HG03469 (cell line): ENCODE data around the gene MBOAT2.
"Not testable (repeated sequence)": the region's sequence is repeated elsewhere in the genome, so short reads cannot be mapped to it uniquely, and the experiment has no call there.

ENCODE experiments used
- ATAC-seq: cut with Tn5 transposase; IDR thresholded peaks from one replicate; pipeline ENCODE4 v1.9.1; 2021; ENCODE audit warnings: mild to moderate bottlenecking, moderate library complexity, moderate number of reproducible peaks; ENCODE audit not compliant: unreplicated experiment

The MBOAT2 gene

DNA sequence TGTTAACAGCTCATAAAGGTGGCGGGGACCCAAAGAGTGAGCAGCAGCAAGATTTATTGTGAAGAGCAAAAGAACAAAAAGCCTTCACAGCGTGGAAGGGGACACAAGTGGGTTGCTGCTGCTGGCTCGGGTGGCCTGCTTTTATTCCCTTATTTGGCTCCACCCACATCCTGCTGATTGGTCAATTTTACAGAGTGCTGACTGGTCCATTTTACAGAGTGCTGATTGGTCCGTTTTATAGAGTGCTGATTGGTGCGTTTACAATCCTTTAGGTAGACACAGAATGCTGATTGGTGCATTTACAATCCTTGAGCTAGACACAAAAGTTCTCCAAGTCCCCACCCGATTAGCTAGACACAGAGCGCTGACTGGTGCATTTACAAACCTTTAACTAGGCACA, 100.7 kb downstream of the MBOAT2 start:
- not testable (repeated sequence) for ATAC-seq

DNA sequence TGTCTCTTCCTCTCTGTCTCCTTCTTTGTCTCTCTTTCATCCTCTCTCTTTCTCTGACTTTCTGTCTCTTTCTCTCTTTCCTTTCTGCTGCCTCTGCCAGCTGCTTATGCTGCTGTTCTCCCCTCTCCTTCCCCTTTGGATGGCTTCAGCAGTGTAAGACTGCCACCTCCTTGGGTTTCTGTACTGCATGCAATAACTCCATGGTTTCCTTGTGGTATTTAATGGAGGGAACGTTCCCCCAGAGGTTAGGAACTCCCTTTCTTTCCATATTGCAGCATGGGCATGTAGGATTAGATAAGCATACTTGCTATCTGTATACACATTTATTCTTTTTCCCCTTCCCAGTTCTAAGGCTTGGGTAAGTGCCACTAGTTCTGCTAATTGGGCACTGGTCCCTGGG, 106.3 kb downstream of the MBOAT2 start:
- not testable (repeated sequence) for ATAC-seq

DNA sequence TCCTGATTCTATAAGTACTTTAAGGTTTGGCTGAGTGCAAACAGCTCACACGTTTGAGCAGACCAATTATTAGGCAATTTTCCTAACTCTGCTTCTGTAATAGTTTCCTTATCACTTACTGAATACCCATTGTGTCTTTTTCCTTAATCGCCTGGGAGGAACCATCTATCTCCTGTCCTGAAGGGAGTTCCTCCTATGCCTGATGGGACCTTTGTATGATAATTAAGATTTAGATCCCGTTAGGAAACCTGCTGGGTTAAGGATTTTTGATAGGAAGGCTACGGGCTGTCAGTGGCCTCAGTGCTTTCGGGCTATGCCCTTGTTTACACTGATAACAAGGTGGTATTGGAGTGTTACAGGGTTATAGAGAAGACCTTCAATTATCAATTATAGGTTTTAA, 106.8 kb downstream of the MBOAT2 start:
- not testable (repeated sequence) for ATAC-seq

DNA sequence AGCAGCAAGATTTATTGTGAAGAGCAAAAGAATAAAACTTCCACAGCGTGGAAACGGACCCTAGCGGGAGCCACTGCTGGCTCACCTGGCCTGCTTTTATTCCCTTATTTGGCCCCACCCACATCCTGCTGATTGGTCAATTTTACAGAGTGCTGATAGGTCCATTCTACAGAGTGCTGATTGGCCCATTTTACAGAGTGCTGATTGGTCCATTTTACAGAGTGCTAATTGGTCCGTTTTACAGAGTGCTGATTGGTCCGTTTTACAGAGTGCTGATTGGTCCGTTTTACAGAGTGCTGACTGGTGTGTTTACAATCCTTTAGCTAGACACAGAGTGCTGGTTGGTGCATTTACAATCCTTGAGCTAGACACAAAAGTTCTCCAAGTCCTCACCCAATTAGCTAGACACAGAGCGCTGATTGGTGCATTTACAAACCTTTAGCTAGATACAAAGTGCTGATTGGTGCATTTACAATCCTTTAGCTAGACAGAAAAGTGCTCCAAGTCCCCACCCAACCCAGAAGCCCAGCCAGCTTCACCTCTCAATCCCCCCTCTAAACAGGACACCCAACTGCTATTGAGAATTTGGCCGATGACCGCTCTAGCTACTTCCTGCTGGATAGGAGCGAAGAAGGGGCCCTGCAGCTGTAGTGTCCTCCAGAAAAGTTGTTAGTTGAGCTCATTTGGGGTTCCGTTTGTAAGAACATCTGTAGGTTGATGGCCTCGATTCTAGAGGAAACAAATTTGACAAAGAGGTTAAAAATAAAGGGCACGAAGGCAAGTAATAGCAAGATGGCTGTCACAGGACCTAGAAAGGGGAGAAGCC, 108.2 kb downstream of the MBOAT2 start:
- not testable (repeated sequence) for ATAC-seq

DNA sequence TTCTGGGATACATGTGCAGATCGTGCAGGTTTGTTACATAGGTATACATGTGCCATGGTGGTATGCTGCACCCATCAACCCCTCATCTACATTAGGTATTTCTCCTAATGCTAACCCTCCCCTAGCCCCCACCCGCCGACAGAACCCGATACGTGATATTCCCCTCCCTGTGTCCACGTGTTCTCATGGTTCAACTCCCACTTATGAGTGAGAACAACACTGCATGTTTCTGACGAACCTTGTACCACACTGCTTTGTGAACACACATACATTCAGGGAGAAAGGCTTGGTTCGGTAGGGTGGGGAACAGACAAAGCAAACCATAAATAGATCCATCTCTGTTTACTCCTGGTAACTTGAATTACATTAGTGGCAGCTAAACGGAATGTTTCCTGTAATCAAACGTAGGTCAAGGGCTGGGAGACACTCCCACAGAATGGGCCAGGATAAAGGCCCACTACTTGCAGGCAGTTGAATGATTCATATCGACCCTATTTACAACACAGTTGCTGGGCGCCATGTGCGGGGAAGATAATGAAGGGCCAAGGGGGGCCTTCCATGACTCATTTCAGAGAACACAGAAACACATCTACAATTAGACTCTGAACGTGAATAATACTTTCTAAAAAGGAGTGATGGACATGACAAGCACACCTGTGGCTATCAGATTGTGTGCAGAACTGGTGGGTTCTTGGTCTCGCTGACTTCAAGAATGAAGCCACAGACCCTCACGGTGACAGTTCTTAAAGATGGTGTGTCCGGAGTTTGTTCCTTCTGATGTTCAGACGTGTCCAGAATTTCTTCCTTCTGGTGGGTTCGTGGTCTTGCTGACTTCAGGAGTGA, 109.3 kb downstream of the MBOAT2 start:
- ATAC-seq, result no peak

DNA sequence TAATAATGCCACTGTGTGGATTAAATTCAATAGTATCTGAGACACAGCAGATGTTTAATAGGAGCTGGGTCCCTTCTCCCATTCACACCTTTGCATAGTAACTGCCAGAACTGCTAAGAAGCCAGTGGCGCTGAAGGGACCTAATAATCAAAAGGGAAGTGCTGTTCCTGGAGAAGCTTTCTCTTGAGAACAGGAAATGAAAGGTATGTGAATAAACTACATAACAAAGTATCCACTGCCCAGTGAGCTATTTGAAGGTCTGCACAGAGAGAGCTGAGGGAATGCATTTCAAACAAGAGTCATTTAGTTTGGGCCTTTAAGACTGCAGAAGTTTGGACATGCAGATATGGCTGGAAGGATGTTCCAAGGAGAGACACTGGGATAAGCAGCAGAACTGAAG, 110.0 kb downstream of the MBOAT2 start:
- ATAC-seq, result no peak

DNA sequence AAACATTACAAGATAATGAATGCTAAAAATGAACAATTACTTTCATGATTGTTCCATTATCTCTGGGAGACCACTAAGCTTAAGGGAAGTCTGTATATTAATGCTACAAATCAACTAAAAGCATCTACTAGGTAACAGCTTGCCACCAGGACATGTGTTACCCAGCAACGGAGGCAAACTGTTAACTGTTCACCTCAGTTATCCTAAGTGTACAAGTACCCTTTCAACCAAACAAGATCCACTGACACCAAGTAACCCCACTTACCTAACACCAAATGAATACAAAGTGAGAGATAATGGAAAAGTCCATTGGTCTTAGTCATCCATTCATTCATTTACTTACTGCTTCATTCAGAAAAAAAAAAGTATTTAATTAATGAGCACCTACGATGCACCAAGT, 111.4 kb downstream of the MBOAT2 start:
- ATAC-seq, result no peak

DNA sequence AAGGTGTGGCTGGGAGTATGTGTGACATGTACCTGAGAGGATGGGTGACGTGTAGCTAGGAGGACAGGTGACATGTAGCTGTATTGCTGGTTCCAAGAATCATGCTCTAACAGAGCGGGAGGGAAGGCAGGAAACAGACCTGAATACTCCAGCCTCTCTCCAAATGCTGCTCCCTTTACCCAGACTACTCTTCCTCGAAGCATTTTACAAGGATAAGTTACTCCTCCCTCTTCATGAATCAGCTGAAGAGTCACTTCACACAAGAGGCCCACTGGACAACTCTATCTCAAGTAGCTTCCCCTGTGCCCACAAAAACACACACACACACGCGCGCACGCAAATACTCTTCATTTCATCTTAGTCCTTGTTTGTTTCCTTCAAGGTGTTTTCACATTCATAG, 113.5 kb downstream of the MBOAT2 start:
- no peak for ATAC-seq

DNA sequence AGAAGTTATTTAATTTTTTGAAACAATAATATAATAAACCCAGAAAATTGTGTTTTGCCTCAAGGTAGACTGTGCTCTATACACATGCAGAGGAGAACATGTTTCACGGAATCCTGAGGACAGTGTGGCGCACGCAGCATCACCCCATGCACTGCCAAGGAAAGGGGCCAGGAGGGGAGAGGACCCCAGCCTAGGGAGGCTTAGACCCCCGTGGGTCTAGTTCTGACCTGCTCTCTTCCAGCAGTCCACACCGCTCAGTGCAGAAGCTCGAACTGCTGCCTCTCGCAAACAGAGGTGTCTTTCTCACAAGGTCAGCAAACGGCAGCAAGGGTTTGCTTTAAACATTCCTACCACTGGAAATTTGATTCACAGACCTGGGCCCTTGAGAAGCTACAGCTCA, 114.5 kb downstream of the MBOAT2 start:
- no peak for ATAC-seq

DNA sequence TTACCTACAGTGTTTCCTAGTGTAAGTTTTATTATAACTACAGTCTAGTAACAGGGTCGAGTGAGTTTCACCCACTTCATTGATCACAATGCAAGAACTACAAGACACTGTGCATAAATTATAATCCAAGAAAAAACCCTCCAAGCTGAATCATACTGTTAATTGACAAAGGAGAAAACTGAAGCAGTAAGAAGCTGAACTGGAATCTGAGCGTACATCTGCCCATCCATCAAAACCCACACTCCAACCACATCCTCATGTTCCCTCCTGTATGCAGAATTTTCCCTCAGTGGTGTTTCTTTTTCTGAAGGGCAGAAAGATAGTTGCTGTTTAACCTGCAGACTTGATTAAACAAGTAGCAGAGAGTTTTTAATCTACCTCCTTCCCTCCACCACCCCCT, 116.6 kb downstream of the MBOAT2 start:
- ATAC-seq, result no peak

DNA sequence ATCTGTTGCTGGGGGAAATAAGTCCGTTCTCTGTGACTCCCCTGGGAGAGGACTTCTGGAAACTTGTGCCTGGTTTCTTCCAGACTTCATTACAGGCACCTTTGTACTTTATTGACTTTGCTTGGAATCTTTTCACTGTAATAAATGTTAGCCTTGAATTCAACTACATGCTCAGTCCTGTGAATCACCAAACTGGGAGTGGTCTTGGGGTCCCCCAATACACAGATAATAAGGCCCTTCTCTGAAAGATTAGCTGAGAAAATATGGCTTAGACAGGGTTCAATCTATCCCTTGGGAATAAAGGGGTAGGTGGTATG, 117.3 kb downstream of the MBOAT2 start:
- ATAC-seq, result no peak

DNA sequence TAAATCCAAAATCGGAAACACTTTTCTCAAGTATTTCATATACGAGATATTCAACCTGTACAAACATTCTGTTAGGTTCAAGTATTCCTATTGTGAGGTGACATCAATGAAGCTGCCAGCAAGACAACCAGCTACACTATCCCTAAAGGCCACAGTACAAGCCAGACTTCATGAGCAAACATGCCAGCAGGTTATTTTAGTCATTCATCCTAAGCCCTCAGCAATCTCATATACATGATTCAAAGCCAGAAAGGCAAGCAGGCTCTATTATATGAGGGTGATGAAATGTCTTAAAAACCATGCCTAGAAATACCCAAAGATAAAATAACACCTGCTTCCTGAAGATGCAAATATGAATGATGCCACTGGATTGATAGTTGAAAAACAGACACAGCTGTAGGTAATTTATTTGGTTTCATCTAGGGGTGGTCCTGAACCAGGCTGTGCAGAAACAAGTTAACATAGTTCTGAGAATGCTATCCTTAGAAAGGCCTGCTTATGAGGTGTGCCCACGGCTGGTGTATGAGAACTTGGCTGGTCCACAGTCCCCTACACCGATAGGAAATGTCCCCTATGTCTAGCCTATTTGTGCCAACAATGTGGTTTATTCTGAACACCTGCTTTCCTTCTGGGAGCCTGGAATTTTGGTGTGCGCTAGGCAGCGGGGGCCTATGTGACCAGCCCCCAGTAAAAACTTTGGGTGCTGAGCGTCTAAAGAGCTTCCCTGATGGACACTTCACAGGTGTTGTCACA, 117.9 kb downstream of the MBOAT2 start:
- no peak for ATAC-seq

DNA sequence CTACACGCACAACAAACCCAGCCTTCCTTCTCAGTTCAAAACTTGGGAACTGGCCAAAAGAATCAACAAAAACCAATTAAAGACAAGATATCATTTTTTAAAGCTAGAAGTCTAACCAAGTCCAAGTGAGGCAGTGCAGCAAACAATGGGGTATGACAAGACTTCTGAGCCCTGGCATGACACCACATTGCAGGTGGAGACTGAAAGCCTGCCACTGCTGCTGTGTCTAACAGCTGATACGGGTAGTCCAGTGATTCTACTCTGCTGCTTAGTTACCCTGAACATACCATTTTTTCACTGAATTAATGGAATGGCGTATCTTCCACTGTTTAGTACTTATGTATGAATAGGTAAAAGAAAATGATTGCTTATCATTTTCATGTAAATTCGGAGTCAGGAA, 118.7 kb downstream of the MBOAT2 start:
- no peak for ATAC-seq

DNA sequence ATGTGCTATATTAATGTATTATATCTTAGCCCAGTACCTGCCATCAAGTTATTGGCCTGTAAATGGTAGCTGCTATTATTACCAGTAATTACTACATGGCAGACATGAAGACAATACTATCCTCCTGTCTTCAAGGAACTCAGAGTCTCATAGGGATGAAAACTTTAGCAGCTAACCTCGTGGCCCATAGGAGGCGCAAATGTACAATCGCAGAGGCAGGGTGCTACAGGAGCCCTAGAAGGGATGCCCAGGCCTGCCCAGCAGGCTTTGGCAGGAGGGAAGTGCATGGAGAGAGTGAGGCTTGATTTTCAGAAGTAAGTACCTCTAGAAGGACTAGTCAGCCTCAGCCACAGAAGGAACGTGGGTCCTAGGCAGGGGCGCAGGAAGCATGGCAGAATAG, 121.4 kb downstream of the MBOAT2 start:
- ATAC-seq, result no peak

DNA sequence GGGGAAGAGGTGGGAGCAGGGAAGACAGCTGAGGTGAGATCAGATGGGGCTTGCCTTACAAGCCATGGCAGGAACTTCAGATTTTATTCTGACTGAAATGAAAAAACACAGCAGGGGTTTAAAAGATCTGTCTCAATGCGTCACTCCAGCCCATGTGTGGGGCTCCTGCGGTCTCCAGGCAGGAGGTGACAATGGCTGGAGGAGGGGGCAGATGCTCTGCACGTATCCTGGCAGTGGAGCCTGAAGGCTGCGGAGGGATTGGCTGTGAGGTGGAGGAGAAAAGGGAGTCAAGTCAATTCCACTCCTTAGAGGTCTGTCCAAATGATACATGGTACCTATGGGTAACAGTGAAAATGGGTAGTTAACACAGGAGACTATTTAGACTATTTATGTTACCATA, 125.6 kb downstream of the MBOAT2 start:
- no peak for ATAC-seq

DNA sequence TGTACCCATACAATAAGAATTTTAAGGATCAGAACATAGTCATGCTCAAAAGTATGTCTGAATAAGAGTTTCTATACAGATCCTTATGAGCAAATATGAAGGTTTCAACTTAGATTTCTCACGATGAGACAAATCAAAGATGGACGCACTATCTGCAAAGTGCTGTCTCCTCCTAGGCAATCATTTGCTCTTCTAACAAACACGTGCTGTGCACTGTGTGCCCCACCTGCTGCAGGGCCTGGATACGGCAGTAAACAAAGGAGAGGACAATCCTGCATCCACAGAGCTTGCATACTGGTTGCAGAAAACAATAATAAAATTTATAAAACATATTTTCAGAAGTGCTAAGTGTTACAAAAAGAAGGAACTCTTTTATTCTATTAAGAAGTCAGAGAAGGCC, 126.2 kb downstream of the MBOAT2 start:
- ATAC-seq, result no peak

DNA sequence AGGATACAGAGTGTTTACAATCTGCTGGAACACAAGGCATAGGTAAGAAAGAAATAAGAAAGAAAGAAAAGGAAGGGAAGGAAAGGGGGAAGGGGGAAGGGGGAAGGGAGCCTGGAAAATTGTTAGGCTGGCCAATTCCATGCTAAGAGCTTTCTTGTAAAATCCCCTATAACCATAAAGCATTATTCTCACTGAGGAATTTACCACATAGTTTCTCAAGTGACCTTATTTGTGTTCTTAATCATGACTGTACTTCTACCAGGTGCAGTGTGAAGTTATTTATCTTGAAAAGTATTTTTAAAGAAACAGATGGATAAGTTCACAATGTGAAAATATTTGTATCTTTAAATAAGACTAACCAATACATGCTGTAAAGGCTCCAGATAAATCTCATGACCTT, 126.9 kb downstream of the MBOAT2 start:
- ATAC-seq, result no peak

DNA sequence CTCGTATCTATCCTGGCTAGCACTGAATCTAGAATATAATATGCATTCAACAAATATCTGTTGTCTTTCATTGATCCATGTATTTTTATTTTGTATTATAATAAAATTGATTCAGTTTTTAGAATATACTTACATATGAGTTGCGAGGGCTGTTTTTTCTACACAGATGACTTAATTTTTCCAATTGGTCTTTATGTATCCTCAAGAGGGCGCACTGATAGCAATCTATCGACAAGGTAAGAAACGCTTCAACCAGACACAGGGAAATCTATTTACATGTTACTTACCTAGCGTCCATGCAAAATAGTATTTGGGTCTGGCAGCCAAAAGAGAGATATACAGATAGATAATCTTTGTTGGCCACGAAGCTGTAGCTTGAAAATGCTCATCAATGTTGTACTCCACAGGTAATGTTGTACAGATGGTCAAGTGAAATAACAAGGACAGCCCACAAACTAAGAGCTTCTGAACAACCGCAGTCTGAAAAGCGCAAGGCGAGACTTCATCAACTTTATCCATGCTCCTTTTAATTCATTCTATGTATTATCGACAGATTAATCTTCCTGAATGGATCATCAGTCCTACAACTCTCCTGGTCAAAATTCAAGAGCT, 130.6 kb downstream of the MBOAT2 start:
- no peak for ATAC-seq

DNA sequence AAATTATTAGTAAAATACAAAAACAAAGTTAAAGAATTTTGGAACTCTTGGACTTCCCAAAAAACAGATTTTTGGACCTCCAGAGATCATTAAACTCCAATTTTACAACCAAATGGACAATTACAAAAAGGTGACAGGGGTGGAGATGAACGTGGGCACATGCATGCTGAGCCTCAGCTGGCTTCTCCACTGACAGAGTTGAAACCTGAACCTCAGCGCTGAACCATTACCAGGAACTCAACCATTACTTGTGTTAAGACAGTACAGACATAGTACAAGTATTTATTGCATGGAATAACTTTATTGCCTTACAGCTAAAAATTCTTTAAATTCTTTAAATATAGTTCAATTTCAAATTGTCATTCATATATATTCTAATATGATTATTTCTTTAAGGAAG, 133.0 kb downstream of the MBOAT2 start:
- ATAC-seq, result no peak

DNA sequence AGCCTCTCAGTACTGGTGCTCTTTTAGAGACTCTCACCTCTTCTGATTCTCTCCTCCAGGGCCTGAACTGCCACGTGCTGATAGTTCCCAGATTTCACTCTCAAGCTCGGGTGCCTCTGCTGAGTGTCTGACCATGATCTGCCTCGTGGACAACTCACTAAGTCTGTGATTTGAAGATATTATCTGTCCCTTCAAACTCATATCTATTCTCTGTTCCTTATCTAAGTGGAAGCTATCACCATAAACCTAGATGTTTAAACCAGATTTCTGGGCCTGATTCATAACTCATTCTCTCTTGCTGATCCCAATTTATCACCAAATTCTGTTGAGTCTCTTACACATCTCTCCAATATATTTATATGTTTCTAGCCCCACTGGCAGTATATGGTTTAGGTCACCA, 136.1 kb downstream of the MBOAT2 start:
- no peak for ATAC-seq

DNA sequence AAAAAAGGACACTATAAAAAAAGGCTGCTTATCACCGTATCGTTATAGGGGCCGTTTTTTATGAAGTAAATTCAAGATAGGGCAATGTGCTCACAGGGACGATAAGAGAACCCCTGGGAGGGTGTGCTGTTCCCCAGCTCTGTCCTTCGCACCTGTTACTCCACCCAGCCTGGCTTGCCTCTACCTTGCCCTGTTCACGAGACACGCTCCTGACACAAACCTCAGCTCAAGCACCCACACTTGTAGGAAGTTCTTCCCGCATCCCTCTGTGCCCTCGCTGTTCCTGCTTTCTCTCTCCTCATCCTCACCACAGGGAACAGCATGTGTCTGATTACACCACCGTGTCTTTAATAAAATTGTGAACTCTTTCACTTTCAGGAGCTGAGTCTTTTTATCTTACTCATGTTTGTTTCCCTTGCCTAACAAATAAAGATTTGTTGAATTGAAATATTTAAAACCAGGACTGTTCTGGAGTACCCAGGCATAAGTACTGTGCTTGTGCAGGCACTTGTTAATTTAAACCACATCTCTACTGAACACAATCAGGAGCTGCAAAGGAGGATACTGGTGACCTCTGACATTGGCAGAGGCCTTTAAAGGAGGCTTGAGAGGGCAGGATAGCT, 140.0 kb downstream of the MBOAT2 start:
- no peak for ATAC-seq
